ENCODE data around the gene NAPEPLD. TPM values are rescaled to one million over a fixed set of nuclear protein-coding genes. Genes with fewer than 3 reads are reported as not detected.
"Not testable (repeated sequence)": the region's sequence is repeated elsewhere in the genome, so short reads cannot be mapped to it uniquely, and the experiment has no call there.

Gene NAPEPLD
- polyA plus RNA-seq, 1 donor (not counting 4 experiments of a cell fraction or from before 2014, with no cell fraction given): 3.8 TPM

GRCh38 chr7:103094102-103094501 lies 54.8 kb downstream of the NAPEPLD start:
- no peak for FAIRE-seq
- dilution Hi-C loops (cut with MboI; ENCODE audit: extremely low pct_ligation_motif_present, low sequenced_read_pairs): no loop called here

GRCh38 chr7:103093429-103093828 lies 55.5 kb downstream of the NAPEPLD start:
- dilution Hi-C loops (cut with MboI; ENCODE audit: extremely low pct_ligation_motif_present, low sequenced_read_pairs): no loop called here
- H3K36me3 ChIP-seq (ENCODE audit: control insufficient read depth in 2 of 2, extremely low read depth in 1 of 2, insufficient read depth in 2 of 2, low read length in 2 of 2): peaks cover 1 to 8% of the 10 kb centered on the region in 2 experiments

More at GRCh38 chr7:103094102-103094501, 54.8 kb downstream of the NAPEPLD start:
- Histone ChIP-seq H2AFZ (ENCODE audit: control insufficient read depth, low read length) (no peak overlapping the region), H3K4me3 (ENCODE audit: control insufficient read depth in 2 of 3, extremely low read depth in 1 of 3, insufficient read depth in 2 of 3, low read depth in 1 of 3, low read length in 3 of 3) (no peak overlapping the region), H4K20me1 (ENCODE audit: control insufficient read depth, extremely low read depth, insufficient read depth, low read length) (no peaks in the 10 kb centered on the region), H3K27me3 (ENCODE audit: control insufficient read depth, extremely low read depth, insufficient read depth, low read length) (no peaks in the 10 kb centered on the region), H3K36me3 (ENCODE audit: control insufficient read depth in 2 of 2, extremely low read depth in 1 of 2, insufficient read depth in 2 of 2, low read length in 2 of 2) (peaks cover 1 to 6% of the 10 kb centered on the region in 2 experiments), H3K9me3 (ENCODE audit: control insufficient read depth, low read depth, low read length) (no peaks in the 10 kb centered on the region), H3K9me1 (ENCODE audit: control insufficient read depth, extremely low read depth, insufficient read depth, low read length) (no peaks in the 10 kb centered on the region), H3K4me2 (ENCODE audit: control insufficient read depth, extremely low read depth, insufficient read depth, low read depth, low read length) (no peak overlapping the region), H3K9ac (ENCODE audit: control insufficient read depth, extremely low read depth, insufficient read depth, low read length) (no peak overlapping the region), H3K4me1 (ENCODE audit: control insufficient read depth, extremely low read depth, insufficient read depth, low read length) (peaks cover 14% of the 10 kb centered on the region), H3K27ac (ENCODE audit: control insufficient read depth, insufficient read depth, low read length) (no peak overlapping the region), H3K79me2 (ENCODE audit: control insufficient read depth, insufficient read depth, low read length) (no peaks in the 10 kb centered on the region)
- no peak for DNase-seq (ENCODE audit: low read depth, low spot score)
- no peak for TF ChIP-seq EZH2 (IDR thresholded peaks at IDR 0.05; ENCODE audit: low read length)
- TF ChIP-seq, protein P1, sequence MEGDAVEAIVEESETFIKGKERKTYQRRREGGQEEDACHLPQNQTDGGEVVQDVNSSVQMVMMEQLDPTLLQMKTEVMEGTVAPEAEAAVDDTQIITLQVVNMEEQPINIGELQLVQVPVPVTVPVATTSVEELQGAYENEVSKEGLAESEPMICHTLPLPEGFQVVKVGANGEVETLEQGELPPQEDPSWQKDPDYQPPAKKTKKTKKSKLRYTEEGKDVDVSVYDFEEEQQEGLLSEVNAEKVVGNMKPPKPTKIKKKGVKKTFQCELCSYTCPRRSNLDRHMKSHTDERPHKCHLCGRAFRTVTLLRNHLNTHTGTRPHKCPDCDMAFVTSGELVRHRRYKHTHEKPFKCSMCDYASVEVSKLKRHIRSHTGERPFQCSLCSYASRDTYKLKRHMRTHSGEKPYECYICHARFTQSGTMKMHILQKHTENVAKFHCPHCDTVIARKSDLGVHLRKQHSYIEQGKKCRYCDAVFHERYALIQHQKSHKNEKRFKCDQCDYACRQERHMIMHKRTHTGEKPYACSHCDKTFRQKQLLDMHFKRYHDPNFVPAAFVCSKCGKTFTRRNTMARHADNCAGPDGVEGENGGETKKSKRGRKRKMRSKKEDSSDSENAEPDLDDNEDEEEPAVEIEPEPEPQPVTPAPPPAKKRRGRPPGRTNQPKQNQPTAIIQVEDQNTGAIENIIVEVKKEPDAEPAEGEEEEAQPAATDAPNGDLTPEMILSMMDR (optimal IDR thresholded peaks at IDR 0.05 in 1 of 3, IDR thresholded peaks at IDR 0.05 in 1 of 3, conservative IDR thresholded peaks at IDR 0.05 in 1 of 3; ENCODE audit: extremely low read depth in 1 of 3, insufficient read depth in 2 of 3, low read length in 3 of 3): no peak

GRCh38 chr7:103092321-103092720 lies 56.6 kb downstream of the NAPEPLD start:
- H3K9me3 ChIP-seq (ENCODE audit: control insufficient read depth, low read depth, low read length); H4K20me1 ChIP-seq (ENCODE audit: control insufficient read depth, extremely low read depth, insufficient read depth, low read length); H2AFZ ChIP-seq (ENCODE audit: control insufficient read depth, low read length); H3K79me2 ChIP-seq (ENCODE audit: control insufficient read depth, insufficient read depth, low read length); H3K4me3 ChIP-seq (ENCODE audit: control insufficient read depth in 2 of 3, extremely low read depth in 1 of 3, insufficient read depth in 2 of 3, low read depth in 1 of 3, low read length in 3 of 3); dilution Hi-C loops (cut with MboI; ENCODE audit: extremely low pct_ligation_motif_present, low sequenced_read_pairs); H3K4me2 ChIP-seq (ENCODE audit: control insufficient read depth, extremely low read depth, insufficient read depth, low read depth, low read length); H3K36me3 ChIP-seq (ENCODE audit: control insufficient read depth in 2 of 2, extremely low read depth in 1 of 2, insufficient read depth in 2 of 2, low read length in 2 of 2); H3K9ac ChIP-seq (ENCODE audit: control insufficient read depth, extremely low read depth, insufficient read depth, low read length); H3K9me1 ChIP-seq (ENCODE audit: control insufficient read depth, extremely low read depth, insufficient read depth, low read length); FAIRE-seq; DNase-seq (ENCODE audit: low read depth, low spot score); H3K27me3 ChIP-seq (ENCODE audit: control insufficient read depth, extremely low read depth, insufficient read depth, low read length); H3K27ac ChIP-seq (ENCODE audit: control insufficient read depth, insufficient read depth, low read length): not testable (repeated sequence)
- H3K4me1 ChIP-seq (ENCODE audit: control insufficient read depth, extremely low read depth, insufficient read depth, low read length): peaks cover 14% of the 10 kb centered on the region

More at GRCh38 chr7:103093429-103093828, 55.5 kb downstream of the NAPEPLD start:
- Histone ChIP-seq H3K9me3 (ENCODE audit: control insufficient read depth, low read depth, low read length) (no peaks in the 10 kb centered on the region), H3K9me1 (ENCODE audit: control insufficient read depth, extremely low read depth, insufficient read depth, low read length) (no peaks in the 10 kb centered on the region), H3K4me3 (ENCODE audit: control insufficient read depth in 2 of 3, extremely low read depth in 1 of 3, insufficient read depth in 2 of 3, low read depth in 1 of 3, low read length in 3 of 3) (no peak overlapping the region), H2AFZ (ENCODE audit: control insufficient read depth, low read length) (no peak overlapping the region), H3K9ac (ENCODE audit: control insufficient read depth, extremely low read depth, insufficient read depth, low read length) (no peak overlapping the region), H4K20me1 (ENCODE audit: control insufficient read depth, extremely low read depth, insufficient read depth, low read length) (no peaks in the 10 kb centered on the region), H3K27me3 (ENCODE audit: control insufficient read depth, extremely low read depth, insufficient read depth, low read length) (no peaks in the 10 kb centered on the region), H3K4me2 (ENCODE audit: control insufficient read depth, extremely low read depth, insufficient read depth, low read depth, low read length) (peak overlapping the region; percentile 0), H3K4me1 (ENCODE audit: control insufficient read depth, extremely low read depth, insufficient read depth, low read length) (peaks cover 14% of the 10 kb centered on the region), H3K27ac (ENCODE audit: control insufficient read depth, insufficient read depth, low read length) (no peak overlapping the region), H3K79me2 (ENCODE audit: control insufficient read depth, insufficient read depth, low read length) (no peaks in the 10 kb centered on the region)
- no peak for TF ChIP-seq EZH2 (IDR thresholded peaks at IDR 0.05; ENCODE audit: low read length)
- TF ChIP-seq, protein P1 (optimal IDR thresholded peaks at IDR 0.05 in 1 of 3, IDR thresholded peaks at IDR 0.05 in 1 of 3, conservative IDR thresholded peaks at IDR 0.05 in 1 of 3; ENCODE audit: extremely low read depth in 1 of 3, insufficient read depth in 2 of 3, low read length in 3 of 3): no peak
- FAIRE-seq (no peak), DNase-seq (ENCODE audit: low read depth, low spot score) (no peak)
